GM23338 (cell line): ENCODE measurements around the gene UPF2.

ENCODE experiments used
- CREB1 ChIP-seq: fragments of 250-450 bp; sonication (Bioruptor Pico); IDR thresholded peaks from 2 replicates; pipeline ENCODE4 v1.5.0; 2020; ENCODE audit warnings: low read depth, mild to moderate bottlenecking, moderate library complexity
- CTCF ChIP-seq, 2 experiments: fragments of 200-600 bp in 1 of 2; sonication (generic) in 1 of 2; conservative IDR thresholded peaks; 2 replicates each; pipeline versions ENCODE4 v1.5.1 to v1.6.1; 2016 to 2017; ENCODE audit warnings: antibody characterized with exemption in 2 of 2, low read depth in 2 of 2, mild to moderate bottlenecking in 2 of 2, moderate library complexity in 1 of 2
- EZH2 ChIP-seq: fragments of 200-600 bp; sonication (generic); IDR thresholded peaks from one replicate; pipeline ENCODE4 v1.8.0; 2017; ENCODE audit warnings: antibody characterized with exemption, mild to moderate bottlenecking, low read depth; ENCODE audit not compliant: unreplicated experiment
- EZH2phosphoT487 ChIP-seq: fragments of 200-600 bp; sonication (generic); IDR thresholded peaks from one replicate; pipeline ENCODE4 v1.8.1; 2018; ENCODE audit warnings: antibody characterized with exemption; ENCODE audit not compliant: unreplicated experiment
- JUNB ChIP-seq: IDR thresholded peaks from one replicate; pipeline ENCODE4 v1.6.1; 2016; ENCODE audit warnings: antibody characterized with exemption; ENCODE audit not compliant: unreplicated experiment
- POLR2AphosphoS5 ChIP-seq: IDR thresholded peaks from 2 replicates; pipeline ENCODE4 v1.6.1; 2016; ENCODE audit warnings: antibody characterized with exemption, low read depth
- STAT1 ChIP-seq: IDR thresholded peaks from one replicate; pipeline ENCODE4 v1.6.1; 2016; ENCODE audit warnings: antibody characterized with exemption; ENCODE audit not compliant: unreplicated experiment
- ZNF114 ChIP-seq: fragments of 250-450 bp; sonication (Bioruptor Pico); IDR thresholded peaks from 2 replicates; pipeline ENCODE4 v1.5.0; 2020; ENCODE audit warnings: mild to moderate bottlenecking, moderate library complexity
- ZNF331 ChIP-seq: fragments of 250-450 bp; sonication (Bioruptor Pico); IDR thresholded peaks from 2 replicates; pipeline ENCODE4 v1.5.0; 2020; ENCODE audit warnings: low read depth, mild to moderate bottlenecking, moderate library complexity
- TF ChIP-seq, protein P1 (sequence below): IDR thresholded peaks from one replicate; pipeline ENCODE4 v1.6.1; 2018; ENCODE audit warnings: antibody characterized with exemption; ENCODE audit not compliant: unreplicated experiment
- TF ChIP-seq, protein P2 (sequence below): fragments of 250-450 bp; sonication (Bioruptor Pico); IDR thresholded peaks from 2 replicates; pipeline ENCODE4 v1.5.0; 2020; ENCODE audit warnings: mild to moderate bottlenecking, moderate library complexity

DNA sequence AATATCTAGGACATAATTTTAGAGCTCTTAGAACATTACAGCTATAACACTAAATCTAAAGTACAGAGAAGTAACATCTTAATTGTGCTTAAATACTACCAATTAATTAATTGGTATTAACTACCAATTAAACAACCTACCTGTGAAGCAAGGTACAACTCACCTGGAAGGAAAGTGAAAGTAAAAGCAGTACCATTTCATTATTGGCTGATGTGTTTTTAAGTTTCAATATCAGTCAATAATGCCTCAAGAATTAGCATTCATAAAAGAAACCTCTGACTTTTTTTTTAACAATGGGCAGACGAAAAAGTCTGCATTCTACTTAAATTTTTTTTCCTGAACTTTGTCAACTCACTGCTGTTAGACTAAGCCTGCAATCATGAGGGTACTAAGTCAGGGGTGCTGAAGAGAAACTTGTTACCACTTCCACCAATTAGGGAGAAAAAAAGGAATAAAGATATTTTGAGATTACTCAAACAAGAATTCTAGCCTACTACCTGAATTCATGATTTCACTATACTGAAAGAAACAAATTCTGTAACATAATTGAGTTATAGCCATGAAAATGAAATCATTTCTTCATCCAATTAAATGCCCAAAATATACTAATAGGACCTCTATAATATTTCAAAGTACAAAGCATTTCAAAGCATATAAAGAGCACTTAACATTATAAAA is 19.9 kb downstream of the UPF2 start:
- TF ChIP-seq EZH2 = no peak
- TF ChIP-seq CTCF (conservative IDR thresholded peaks at IDR 0.05; ENCODE audit: low read depth in 2 of 2) = no peak
- TF ChIP-seq POLR2AphosphoS5 = no peak
- no peak for TF ChIP-seq JUNB
- no peak for TF ChIP-seq CREB1 (CRISPR knock-in tag)
- TF ChIP-seq, protein P1, sequence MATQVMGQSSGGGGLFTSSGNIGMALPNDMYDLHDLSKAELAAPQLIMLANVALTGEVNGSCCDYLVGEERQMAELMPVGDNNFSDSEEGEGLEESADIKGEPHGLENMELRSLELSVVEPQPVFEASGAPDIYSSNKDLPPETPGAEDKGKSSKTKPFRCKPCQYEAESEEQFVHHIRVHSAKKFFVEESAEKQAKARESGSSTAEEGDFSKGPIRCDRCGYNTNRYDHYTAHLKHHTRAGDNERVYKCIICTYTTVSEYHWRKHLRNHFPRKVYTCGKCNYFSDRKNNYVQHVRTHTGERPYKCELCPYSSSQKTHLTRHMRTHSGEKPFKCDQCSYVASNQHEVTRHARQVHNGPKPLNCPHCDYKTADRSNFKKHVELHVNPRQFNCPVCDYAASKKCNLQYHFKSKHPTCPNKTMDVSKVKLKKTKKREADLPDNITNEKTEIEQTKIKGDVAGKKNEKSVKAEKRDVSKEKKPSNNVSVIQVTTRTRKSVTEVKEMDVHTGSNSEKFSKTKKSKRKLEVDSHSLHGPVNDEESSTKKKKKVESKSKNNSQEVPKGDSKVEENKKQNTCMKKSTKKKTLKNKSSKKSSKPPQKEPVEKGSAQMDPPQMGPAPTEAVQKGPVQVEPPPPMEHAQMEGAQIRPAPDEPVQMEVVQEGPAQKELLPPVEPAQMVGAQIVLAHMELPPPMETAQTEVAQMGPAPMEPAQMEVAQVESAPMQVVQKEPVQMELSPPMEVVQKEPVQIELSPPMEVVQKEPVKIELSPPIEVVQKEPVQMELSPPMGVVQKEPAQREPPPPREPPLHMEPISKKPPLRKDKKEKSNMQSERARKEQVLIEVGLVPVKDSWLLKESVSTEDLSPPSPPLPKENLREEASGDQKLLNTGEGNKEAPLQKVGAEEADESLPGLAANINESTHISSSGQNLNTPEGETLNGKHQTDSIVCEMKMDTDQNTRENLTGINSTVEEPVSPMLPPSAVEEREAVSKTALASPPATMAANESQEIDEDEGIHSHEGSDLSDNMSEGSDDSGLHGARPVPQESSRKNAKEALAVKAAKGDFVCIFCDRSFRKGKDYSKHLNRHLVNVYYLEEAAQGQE = no peak
- TF ChIP-seq ZNF114 (CRISPR knock-in tag) = no peak
- no peak for TF ChIP-seq ZNF331 (CRISPR knock-in tag)
- TF ChIP-seq, protein P2, sequence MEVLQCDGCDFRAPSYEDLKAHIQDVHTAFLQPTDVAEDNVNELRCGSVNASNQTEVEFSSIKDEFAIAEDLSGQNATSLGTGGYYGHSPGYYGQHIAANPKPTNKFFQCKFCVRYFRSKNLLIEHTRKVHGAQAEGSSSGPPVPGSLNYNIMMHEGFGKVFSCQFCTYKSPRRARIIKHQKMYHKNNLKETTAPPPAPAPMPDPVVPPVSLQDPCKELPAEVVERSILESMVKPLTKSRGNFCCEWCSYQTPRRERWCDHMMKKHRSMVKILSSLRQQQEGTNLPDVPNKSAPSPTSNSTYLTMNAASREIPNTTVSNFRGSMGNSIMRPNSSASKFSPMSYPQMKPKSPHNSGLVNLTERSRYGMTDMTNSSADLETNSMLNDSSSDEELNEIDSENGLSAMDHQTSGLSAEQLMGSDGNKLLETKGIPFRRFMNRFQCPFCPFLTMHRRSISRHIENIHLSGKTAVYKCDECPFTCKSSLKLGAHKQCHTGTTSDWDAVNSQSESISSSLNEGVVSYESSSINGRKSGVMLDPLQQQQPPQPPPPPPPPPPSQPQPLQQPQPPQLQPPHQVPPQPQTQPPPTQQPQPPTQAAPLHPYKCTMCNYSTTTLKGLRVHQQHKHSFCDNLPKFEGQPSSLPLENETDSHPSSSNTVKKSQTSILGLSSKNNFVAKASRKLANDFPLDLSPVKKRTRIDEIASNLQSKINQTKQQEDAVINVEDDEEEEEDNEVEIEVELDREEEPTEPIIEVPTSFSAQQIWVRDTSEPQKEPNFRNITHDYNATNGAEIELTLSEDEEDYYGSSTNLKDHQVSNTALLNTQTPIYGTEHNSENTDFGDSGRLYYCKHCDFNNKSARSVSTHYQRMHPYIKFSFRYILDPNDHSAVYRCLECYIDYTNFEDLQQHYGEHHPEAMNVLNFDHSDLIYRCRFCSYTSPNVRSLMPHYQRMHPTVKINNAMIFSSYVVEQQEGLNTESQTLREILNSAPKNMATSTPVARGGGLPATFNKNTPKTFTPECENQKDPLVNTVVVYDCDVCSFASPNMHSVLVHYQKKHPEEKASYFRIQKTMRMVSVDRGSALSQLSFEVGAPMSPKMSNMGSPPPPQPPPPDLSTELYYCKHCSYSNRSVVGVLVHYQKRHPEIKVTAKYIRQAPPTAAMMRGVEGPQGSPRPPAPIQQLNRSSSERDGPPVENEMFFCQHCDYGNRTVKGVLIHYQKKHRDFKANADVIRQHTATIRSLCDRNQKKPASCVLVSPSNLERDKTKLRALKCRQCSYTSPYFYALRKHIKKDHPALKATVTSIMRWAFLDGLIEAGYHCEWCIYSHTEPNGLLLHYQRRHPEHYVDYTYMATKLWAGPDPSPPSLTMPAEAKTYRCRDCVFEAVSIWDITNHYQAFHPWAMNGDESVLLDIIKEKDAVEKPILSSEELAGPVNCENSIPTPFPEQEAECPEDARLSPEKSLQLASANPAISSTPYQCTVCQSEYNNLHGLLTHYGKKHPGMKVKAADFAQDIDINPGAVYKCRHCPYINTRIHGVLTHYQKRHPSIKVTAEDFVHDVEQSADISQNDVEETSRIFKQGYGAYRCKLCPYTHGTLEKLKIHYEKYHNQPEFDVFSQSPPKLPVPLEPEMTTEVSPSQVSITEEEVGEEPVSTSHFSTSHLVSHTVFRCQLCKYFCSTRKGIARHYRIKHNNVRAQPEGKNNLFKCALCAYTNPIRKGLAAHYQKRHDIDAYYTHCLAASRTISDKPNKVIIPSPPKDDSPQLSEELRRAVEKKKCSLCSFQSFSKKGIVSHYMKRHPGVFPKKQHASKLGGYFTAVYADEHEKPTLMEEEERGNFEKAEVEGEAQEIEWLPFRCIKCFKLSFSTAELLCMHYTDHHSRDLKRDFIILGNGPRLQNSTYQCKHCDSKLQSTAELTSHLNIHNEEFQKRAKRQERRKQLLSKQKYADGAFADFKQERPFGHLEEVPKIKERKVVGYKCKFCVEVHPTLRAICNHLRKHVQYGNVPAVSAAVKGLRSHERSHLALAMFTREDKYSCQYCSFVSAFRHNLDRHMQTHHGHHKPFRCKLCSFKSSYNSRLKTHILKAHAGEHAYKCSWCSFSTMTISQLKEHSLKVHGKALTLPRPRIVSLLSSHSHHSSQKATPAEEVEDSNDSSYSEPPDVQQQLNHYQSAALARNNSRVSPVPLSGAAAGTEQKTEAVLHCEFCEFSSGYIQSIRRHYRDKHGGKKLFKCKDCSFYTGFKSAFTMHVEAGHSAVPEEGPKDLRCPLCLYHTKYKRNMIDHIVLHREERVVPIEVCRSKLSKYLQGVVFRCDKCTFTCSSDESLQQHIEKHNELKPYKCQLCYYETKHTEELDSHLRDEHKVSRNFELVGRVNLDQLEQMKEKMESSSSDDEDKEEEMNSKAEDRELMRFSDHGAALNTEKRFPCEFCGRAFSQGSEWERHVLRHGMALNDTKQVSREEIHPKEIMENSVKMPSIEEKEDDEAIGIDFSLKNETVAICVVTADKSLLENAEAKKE = no peak
- TF ChIP-seq STAT1 = no peak
- TF ChIP-seq EZH2phosphoT487 = no peak
